Spleen (tissue), 7 donors: ENCODE data around the gene FRMD4A.

ENCODE experiments used
- CTCF ChIP-seq, 11 experiments: fragments of 200-600 bp in 7 of 11; fragments of 450-650 bp in 4 of 11; sonication (generic) in 4 of 11; IDR thresholded peaks in 8 of 11; conservative IDR thresholded peaks in 3 of 11; 1 replicate in 7 of 11; 2 replicates in 4 of 11; pipeline versions ENCODE4 v1.4.0 to v1.8.0; 2016 to 2021; ENCODE audit warnings: antibody characterized with exemption in 11 of 11, inconsistent platforms in 4 of 11, mild to moderate bottlenecking in 1 of 11
- POLR2A ChIP-seq, 3 donors: fragments of 450-650 bp; IDR thresholded peaks; one replicate each; pipeline ENCODE4 v1.5.1; 2017; ENCODE audit warnings: antibody characterized with exemption in 3 of 3, mild to moderate bottlenecking in 1 of 3
- donor health status: DM: no; HTN: no; CAD: no; lungs with moderate emphysema.
- donor health status: DM: no; HTN: no; CAD: no.
- donor health status: DM: no; HTN: no; CAD: no.

GRCh38 chr10:14349081-14349480, 18.4 kb upstream of the FRMD4A start:
- TF ChIP-seq CTCF (IDR thresholded peaks at IDR 0.05 in 8 of 11, conservative IDR thresholded peaks at IDR 0.05 in 3 of 11), result no peak
- no peak for TF ChIP-seq POLR2A (IDR thresholded peaks at IDR 0.05)
